Lower leg skin (tissue), 4 donors: ENCODE results near the gene MATCAP1. TPM values are rescaled to one million over a fixed set of nuclear protein-coding genes. Genes with fewer than 3 reads are reported as not detected.

ENCODE experiments used
- DNase-seq, 2 donors: peaks; one replicate each; pipeline ENCODE4 v3.0.0-alpha.2; 2019; ENCODE audit warnings: low spot score in 2 of 2
- H3K4me3 ChIP-seq: fragments of 200-600 bp; sonication (generic); 2 replicates; pipeline ENCODE4 v1.5.1; 2017; ENCODE audit warnings: mild to moderate bottlenecking, low read depth; ENCODE audit not compliant: poor library complexity, severe bottlenecking
- POLR2A ChIP-seq, 2 donors: fragments of 450-650 bp; IDR thresholded peaks; one replicate each; pipeline ENCODE4 v1.6.1; 2016 to 2017; ENCODE audit warnings: antibody characterized with exemption in 2 of 2, mild to moderate bottlenecking in 1 of 2, moderate library complexity in 1 of 2
- WGBS, 2 donors: methylation state at CpG; one replicate each; pipeline ENCODE4 v1.1.5; 2018; 5-methylcytosine and 5-hydroxymethylcytosine counted together
- intact Hi-C: fragments of 100-400 bp; cut with DNase I; formaldehyde crosslinking; loops from one replicate; pipeline ENCODE4 v1.15.0; 2023; ENCODE audit warnings: low total_unique reads
- total RNA-seq, 4 donors: library from RNA; depleted of rRNA; stranded (reverse); fragments of >200 nt; gene quantifications; one replicate each; pipeline ENCODE4 v1.1.0, GENCODE V29; 2016
- TF ChIP-seq, protein P1 (sequence below), 3 donors: fragments of 450-650 bp; IDR thresholded peaks; one replicate each; pipeline ENCODE4 v1.5.1; 2016; ENCODE audit warnings: antibody characterized with exemption in 3 of 3, mild to moderate bottlenecking in 3 of 3, moderate library complexity in 2 of 3

Gene MATCAP1
- total RNA-seq, 4 donors from 2014 or later = 5.1 to 8.9 (median 7.3) TPM

DNA sequence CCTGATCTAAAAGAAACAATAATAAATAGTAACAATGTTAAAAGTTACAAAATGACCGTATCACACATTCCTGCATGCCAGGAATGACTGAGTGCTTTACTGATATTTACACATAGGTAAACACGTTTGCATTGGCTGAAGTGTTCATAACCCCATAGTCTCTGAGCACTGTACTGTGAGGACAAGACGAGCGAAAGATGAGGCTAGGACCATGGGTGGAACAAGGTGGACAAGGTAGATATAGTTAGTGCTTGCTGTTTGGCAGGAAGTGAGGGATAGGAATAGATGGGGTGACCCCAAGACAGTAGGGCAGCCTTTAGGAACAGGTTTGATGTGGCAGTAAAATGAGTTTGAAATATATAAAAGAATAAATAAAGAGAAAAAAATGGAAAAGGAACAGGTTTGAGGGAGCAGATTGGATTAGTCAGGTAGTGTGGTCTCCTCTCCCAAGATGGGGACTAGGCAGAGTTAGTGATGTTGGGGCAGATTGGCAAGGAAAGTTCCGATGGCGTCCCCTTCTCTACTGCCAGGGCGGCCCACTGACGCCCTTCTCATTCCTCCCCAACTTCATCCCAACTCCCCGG, 7.7 kb upstream of the MATCAP1 start:
- WGBS, 2 donors = 22 to 27% methylated on average over 9 of the region's 9 CpGs
- intact Hi-C loops = no loop called here
- DNase-seq = no peak
- no peak for TF ChIP-seq POLR2A (IDR thresholded peaks at IDR 0.05)
- TF ChIP-seq, protein P1, sequence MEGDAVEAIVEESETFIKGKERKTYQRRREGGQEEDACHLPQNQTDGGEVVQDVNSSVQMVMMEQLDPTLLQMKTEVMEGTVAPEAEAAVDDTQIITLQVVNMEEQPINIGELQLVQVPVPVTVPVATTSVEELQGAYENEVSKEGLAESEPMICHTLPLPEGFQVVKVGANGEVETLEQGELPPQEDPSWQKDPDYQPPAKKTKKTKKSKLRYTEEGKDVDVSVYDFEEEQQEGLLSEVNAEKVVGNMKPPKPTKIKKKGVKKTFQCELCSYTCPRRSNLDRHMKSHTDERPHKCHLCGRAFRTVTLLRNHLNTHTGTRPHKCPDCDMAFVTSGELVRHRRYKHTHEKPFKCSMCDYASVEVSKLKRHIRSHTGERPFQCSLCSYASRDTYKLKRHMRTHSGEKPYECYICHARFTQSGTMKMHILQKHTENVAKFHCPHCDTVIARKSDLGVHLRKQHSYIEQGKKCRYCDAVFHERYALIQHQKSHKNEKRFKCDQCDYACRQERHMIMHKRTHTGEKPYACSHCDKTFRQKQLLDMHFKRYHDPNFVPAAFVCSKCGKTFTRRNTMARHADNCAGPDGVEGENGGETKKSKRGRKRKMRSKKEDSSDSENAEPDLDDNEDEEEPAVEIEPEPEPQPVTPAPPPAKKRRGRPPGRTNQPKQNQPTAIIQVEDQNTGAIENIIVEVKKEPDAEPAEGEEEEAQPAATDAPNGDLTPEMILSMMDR (IDR thresholded peaks at IDR 0.05) = no peak
- no peak overlapping the region for H3K4me3 ChIP-seq

DNA sequence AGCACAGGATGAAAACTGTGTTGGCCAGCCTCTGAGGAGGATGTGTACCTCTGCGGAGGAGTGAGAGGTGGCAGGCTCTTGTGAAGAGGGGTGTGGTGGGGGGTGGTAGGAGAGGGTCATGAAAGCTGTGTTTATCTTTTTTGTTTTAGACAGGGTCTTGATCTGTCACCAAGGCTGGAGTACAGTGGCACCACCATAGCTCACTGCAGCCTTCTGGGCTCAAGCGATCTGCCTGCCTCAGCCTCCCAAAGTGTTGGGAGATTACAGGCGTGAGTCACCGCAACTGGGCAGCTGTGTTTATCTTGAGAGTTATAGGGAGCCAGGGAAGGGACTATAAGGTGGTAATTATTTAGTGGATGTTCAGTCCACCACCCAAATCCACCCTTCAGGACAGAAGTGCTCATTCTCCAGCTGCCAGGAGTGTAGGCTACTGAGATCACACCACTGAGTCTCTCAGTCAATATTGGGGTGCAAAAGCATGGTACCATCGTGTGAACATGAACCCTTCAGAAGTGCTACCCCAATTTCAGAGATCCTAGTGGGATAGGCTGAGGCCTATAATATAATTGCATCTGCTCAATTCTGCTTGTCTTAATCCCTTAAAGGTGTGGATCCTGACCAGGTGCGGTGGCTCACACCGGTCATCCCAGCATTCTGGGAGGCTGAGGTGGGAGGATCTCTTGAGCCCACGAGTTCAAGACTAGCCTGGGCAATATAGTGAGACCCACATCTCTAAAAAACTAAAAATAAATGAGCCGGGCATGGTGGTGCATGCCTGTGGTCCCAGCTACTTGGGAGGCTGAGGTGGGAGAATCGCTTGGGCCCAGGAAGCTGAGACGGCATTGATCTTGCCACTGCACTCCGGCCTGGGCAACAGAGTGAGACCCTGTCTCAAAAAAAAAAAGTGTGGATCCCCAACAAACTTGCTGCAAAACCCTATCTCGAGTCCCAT, 7.0 kb upstream of the MATCAP1 start:
- 79 to 84% methylated on average over 13 of the region's 13 CpGs for WGBS, 2 donors
- no peak for TF ChIP-seq POLR2A (IDR thresholded peaks at IDR 0.05)
- TF ChIP-seq, protein P1 (IDR thresholded peaks at IDR 0.05) = no peak
- intact Hi-C loops = no loop called here
- DNase-seq = no peak
- H3K4me3 ChIP-seq = no peak overlapping the region

DNA sequence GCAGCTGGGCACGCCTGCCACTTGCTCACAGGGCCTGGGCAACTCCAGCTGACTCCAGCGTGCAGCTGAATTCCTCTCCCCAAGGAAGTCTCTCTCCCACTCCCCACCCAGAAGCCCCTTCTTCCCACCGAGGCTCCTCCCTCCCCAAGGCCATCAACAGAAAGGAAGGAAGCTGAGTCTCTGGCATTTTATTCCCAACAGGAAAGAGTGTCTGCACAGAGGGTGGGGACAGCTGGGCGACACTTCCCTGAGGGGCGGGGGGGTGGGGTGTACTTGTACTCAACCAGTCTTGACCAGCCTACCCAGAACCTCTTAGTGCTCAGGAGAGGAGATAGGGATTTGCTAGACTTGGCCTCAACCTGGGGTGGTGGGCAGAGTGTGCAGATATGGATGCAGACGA, 6.3 kb upstream of the MATCAP1 start, which contains the start of gene EXOC3L1:
Gene EXOC3L1 (minus strand): TSS at position 96 of the 400 bp plus-strand sequence. CDS start 460 bp downstream, outside the sequence.
- WGBS, 2 donors = 34 to 47% methylated on average over 6 of the region's 6 CpGs

DNA sequence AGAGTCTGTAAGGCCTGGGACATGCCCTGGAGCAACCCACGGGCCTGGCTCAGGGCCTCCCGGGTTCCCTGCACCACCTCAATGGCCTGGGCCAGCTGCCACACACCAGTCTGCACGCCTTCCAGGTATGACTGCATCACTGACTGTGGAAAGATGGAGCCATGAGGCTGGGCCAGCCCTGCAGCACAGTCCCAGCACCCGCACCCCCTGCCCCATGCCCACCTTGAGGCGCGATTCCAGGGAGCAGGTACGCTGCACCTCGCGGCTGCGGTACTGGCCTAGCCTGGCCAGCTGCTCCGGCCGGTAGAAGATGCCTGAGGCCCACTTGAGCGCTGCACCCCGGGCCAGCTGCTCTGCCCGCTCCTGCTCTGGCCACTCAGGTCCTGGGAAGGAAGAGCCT, 5.0 kb upstream of the MATCAP1 start:
- no peak for DNase-seq
- intact Hi-C loops = no loop called here
- H3K4me3 ChIP-seq = no peak overlapping the region
- WGBS, 2 donors = 87 to 89% methylated on average over 9 to 13 of the region's 15 CpGs
- TF ChIP-seq, protein P1 (IDR thresholded peaks at IDR 0.05) = no peak
- no peak for TF ChIP-seq POLR2A (IDR thresholded peaks at IDR 0.05)

More for the DNA sequence above, 6.3 kb upstream of the MATCAP1 start, which contains the start of gene EXOC3L1:
- no peak for DNase-seq
- TF ChIP-seq, protein P1 (IDR thresholded peaks at IDR 0.05) = no peak
- TF ChIP-seq POLR2A (IDR thresholded peaks at IDR 0.05) = no peak
- intact Hi-C loops = no loop called here
- H3K4me3 ChIP-seq = no peak within 1 kb of the TSS

DNA sequence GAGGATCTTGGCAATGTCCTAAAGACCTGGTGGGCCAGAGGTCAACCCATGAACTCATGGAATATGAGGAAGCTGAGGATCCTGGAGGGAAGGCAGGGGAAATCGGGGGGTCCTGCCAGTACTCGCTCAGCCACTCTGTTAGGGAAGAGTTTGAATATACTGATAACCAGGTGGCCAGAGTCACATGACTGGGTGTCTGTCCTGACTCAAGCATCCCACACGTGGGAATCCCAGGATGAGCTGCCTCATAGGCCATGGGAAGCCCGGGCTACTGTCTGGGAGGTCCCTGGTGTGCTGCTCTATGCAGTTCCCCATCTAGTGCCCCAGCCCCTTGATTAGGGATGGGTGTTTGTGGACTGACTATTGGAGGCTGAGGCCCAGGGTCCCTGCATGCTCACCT, 4.6 kb upstream of the MATCAP1 start:
- H3K4me3 ChIP-seq = no peak overlapping the region
- TF ChIP-seq POLR2A (IDR thresholded peaks at IDR 0.05) = no peak
- TF ChIP-seq, protein P1 (IDR thresholded peaks at IDR 0.05) = no peak
- WGBS, 2 donors = 74 to 89% methylated on average over 3 to 4 of the region's 4 CpGs
- intact Hi-C loops = no loop called here
- no peak for DNase-seq
